AG04449 (cell line): Measurements from ENCODE around the gene AIRE.

Experiments
- CTCF ChIA-PET: fragments of 350-600 bp; formaldehyde crosslinking; extraction: SDS; loops from one replicate; lab custom pipeline; 2021; ENCODE audit warnings: antibody characterized with exemption; lab: Yijun Ruan, JAX
- POLR2A ChIA-PET: fragments of 400-600, 350-600 bp; formaldehyde crosslinking; extraction: SDS; loops from one replicate; lab custom pipeline; 2020; ENCODE audit warnings: antibody characterized with exemption, inconsistent platforms; lab: Yijun Ruan, JAX
- DNase-seq: peaks from one replicate; pipeline ENCODE4 v3.0.0-alpha.2; 2010; ENCODE audit warnings: low read depth, low spot score
- H3K4me3 ChIP-seq: 2 replicates; pipeline ENCODE4 v1.5.1; 2011; ENCODE audit warnings: low read depth, mild to moderate bottlenecking, control low read depth, low read length
- TF ChIP-seq, protein P1 (sequence below): IDR thresholded peaks from one replicate; pipeline ENCODE4 v1.5.1; 2011; ENCODE audit warnings: mild to moderate bottlenecking, moderate library complexity, low read length, control low read depth, inconsistent platforms; ENCODE audit not compliant: insufficient read depth; ENCODE audit errors: missing control alignments

The AIRE gene

DNA sequence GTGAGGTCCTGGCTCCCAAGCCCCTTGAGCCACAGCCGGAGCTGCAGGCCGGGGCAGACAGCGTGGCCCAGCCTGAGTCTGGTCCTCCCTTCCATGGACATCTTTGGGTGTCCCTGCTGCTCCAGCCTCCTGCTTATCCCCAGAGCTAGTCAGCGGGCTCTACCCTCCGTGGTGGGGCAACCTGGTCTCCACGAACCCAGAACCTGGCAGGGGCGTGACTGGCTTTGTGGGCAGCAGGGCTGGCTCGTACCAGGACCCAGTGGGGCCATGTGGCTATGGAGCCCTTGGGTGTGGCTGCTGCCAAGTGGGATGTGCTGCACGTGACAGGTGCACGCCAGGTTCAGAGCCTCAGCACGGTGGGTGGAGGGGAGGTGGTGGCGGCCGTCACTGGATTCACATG, 35.2 kb downstream of the AIRE start:
- DNase-seq = no peak
- CTCF ChIA-PET = no interaction called here
- no peak overlapping the region for H3K4me3 ChIP-seq
- TF ChIP-seq, protein P1, sequence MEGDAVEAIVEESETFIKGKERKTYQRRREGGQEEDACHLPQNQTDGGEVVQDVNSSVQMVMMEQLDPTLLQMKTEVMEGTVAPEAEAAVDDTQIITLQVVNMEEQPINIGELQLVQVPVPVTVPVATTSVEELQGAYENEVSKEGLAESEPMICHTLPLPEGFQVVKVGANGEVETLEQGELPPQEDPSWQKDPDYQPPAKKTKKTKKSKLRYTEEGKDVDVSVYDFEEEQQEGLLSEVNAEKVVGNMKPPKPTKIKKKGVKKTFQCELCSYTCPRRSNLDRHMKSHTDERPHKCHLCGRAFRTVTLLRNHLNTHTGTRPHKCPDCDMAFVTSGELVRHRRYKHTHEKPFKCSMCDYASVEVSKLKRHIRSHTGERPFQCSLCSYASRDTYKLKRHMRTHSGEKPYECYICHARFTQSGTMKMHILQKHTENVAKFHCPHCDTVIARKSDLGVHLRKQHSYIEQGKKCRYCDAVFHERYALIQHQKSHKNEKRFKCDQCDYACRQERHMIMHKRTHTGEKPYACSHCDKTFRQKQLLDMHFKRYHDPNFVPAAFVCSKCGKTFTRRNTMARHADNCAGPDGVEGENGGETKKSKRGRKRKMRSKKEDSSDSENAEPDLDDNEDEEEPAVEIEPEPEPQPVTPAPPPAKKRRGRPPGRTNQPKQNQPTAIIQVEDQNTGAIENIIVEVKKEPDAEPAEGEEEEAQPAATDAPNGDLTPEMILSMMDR = no peak
- POLR2A ChIA-PET = no interaction called here

DNA sequence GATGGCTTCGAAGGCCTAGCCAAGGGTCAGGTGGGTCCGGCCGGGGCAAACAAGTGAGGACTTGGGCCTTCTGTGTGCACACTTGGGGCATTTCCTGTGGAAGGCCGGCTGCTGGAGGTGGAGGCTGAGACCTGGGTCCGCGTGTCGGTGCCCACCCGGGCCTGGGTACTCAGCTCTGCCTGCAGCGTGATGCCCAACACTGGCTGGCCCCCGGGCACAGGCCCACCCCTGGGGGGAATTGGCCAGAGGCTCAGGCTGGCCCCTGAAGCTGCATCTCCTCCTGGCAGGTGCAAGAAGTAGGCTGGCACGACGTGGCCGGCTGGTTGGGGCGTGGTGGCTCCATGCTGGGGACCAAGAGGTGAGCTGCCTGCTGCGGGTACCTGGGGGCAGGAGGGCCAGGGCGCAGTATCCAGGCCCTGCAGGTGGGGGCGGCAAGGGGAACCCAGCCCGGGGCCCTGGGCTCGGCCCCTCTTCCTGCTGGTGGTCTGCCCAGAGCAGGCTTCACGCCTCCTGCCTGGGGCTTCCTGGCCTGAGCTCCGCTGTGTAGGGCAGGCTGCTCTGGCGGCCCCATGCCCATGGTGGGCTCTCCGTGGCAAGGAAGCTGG, 36.3 kb downstream of the AIRE start:
- no peak overlapping the region for H3K4me3 ChIP-seq
- DNase-seq = no peak
- ChIA-PET CTCF (no interaction called here), POLR2A (no interaction called here)
- TF ChIP-seq, protein P1 = no peak

DNA sequence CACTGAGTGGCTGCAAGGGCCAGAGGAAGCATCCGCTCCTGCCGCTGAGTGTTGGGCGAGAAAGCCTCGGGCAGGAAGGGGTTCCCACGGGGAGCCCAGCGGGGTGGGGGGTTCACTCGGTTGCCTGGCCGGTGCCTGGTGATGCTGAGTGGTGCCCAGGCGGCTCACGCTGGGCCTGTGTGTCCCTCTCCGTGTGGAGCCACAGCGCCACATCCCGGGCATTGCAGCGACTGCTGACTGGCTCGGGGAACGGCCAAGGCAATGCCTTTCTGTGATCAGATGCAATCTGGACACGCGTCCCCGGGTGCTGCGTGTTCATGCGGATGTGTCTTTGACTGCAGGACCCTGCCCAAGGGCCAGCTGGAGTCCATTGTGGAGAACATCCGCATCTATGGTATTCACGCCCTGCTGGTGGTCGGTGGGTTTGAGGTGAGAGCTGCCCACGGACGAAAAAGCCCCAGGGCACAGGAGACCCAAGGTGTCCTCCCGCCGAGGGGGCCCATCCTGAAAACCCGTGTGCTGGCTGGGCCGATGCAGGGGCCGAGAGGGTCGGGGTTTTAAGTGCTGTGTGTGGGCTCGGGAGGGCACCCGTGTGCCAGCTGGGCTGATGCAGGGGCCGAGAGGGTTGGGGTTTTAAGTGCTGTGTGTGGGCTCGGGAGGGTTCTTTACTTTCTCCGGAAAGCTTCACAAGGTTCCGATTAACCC, 37.1 kb downstream of the AIRE start:
- POLR2A ChIA-PET = no interaction called here
- CTCF ChIA-PET = no interaction called here
- no peak for DNase-seq
- no peak overlapping the region for H3K4me3 ChIP-seq
- TF ChIP-seq, protein P1 = no peak

DNA sequence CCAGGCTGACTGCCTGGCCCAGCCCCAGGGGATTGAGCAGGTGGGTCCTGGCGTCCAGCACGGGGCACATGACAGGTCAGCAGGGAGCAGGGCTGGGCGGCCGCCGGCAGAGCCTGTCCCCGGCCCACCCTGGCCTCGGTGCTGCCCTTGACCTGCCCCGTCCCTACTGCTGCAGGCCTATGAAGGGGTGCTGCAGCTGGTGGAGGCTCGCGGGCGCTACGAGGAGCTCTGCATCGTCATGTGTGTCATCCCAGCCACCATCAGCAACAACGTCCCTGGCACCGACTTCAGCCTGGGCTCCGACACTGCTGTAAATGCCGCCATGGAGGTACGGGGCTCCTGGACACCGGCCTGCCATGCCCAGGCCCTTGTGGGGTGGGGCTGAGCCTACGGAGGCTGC, 37.9 kb downstream of the AIRE start:
- POLR2A ChIA-PET = no interaction called here
- CTCF ChIA-PET = no interaction called here
- TF ChIP-seq, protein P1 = no peak
- H3K4me3 ChIP-seq = no peak overlapping the region
- no peak for DNase-seq

DNA sequence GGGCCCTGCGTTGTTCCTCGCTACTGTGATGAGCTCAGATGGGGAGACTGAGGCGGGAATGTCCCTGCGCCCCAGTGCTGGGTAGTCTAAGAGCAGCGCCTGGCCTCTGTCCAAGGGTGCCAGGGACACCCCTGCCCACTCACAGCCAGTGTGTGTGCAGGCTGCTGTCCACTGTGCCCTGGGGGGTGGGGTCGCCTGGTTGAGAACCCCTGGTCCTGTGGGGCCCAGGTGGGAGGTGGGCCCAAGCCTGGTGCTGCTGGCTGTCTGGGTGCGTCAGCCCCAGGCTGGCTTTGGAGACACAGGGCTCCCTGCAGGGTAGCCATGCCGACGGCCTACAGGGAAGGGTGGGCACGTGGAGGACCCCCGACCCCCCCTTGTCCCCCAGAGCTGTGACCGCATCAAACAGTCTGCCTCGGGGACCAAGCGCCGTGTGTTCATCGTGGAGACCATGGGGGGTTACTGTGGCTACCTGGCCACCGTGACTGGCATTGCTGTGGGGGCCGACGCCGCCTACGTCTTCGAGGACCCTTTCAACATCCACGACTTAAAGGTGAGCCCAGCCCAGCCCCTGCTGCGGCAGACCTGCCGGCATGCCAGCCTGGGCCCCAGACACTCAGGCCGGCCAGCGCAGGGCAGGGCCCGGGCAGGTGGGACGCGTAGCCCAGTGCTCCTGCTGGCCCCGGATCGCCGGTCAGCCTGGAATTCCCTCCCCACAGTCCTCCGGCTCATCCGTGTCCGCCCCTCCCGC, 38.6 kb downstream of the AIRE start:
- ChIA-PET CTCF (no interaction called here), POLR2A (no interaction called here)
- TF ChIP-seq, protein P1 = no peak
- H3K4me3 ChIP-seq = no peak overlapping the region
- no peak for DNase-seq

DNA sequence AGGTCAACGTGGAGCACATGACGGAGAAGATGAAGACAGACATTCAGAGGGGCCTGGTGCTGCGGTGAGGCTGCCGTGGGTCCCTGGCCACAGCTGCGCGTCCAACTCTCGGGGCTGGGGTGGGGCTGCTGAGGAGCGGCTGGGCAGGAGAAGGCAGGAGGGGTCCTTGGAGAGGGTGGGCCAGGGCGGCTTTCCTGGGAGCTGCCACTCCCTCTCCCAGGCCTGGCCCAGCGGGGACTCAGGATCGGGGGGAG, 39.1 kb downstream of the AIRE start:
- DNase-seq = no peak
- H3K4me3 ChIP-seq = no peak overlapping the region
- CTCF ChIA-PET = interaction anchor here (1.5 kb wide), 1 partner anchor 13 kb away, joined by 5 read pairs; no protein-coding TSS in a partner anchor
- POLR2A ChIA-PET = no interaction called here
- TF ChIP-seq, protein P1 = no peak
